ENCODE measurements around the gene BIN1. TPM values are rescaled to one million over a fixed set of nuclear protein-coding genes. Genes with fewer than 3 reads are reported as not detected.

The BIN1 gene
- total RNA-seq, 2 donors from 2014 or later, result 132 to 133 TPM

DNA sequence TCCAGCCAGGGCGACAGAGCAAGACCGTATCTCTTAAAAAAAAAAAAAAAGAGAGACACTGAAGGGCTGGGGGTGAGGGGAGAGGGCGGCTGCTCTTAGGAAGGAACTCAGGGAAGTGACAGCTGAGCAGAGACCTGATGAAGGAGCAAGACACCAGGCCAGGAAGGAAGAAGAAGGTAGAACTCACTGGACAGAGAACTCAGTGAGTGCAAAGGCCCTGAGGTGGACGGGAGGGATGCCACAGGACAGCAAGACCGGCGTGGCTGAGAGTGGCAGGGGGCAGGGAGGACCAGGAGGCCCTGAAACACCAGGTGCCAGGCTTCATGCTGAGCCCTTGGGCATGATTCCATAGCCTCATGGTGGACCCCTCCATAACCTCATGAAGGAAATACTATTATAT is 18.2 kb downstream of the BIN1 start:
- H3K4me3 Mint-ChIP-seq, result no peak overlapping the region
- H3K4me1 Mint-ChIP-seq, result peaks cover 15% of the 10 kb centered on the region
- peaks cover 12% of the 10 kb centered on the region for H3K27me3 Mint-ChIP-seq
- H3K27ac Mint-ChIP-seq, result no peak overlapping the region
- no peaks in the 10 kb centered on the region for H3K9me3 ChIP-seq (ENCODE audit: control insufficient read depth, low read length, poor library complexity, severe bottlenecking)
- no peaks in the 10 kb centered on the region for H3K36me3 Mint-ChIP-seq (ENCODE audit: low read depth)
- ATAC-seq (no peak), DNase-seq (no peak)

DNA sequence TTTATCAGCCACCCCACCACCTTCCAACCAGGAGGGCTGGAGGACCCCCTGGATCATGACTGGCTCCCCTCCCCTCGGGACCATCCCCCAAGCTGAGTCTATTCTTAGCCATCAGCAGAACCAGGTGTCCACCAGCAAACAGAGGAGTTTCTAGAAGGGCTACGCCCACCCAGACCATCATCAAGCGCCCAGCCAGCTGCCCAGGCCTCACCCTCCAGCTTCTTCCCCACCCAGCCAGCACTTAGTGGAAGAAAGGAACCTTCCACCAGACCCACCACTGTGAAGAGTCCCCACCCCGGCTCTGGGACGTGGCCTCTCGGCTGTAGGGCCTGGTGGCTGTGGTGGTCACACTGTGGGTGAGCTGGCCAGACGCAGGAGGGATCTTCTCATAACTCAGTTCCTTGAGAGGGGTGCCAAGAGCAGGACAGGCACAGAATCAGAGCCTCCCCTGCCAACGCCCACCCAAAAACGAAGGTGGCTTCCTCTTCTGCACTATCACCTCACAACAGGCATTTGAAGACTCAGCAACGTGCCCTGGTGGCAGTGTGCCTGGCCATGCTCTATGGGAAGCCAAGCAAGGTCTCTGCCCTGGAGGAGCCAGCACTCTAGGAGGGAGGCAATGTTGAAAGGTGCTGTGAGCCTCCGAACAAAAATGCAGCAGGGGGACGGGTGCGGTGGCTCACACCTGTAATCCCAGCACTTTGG is 19.0 kb downstream of the BIN1 start:
- H3K36me3 Mint-ChIP-seq (ENCODE audit: low read depth), result no peaks in the 10 kb centered on the region
- peak overlapping the region; percentile 24 for H3K27ac Mint-ChIP-seq
- H3K4me1 Mint-ChIP-seq, result peaks cover 20% of the 10 kb centered on the region
- H3K4me3 Mint-ChIP-seq, result no peak overlapping the region
- DNase-seq, result no peak
- no peaks in the 10 kb centered on the region for H3K9me3 ChIP-seq (ENCODE audit: control insufficient read depth, low read length, poor library complexity, severe bottlenecking)
- peaks cover 6% of the 10 kb centered on the region for H3K27me3 Mint-ChIP-seq
- no peak for ATAC-seq

DNA sequence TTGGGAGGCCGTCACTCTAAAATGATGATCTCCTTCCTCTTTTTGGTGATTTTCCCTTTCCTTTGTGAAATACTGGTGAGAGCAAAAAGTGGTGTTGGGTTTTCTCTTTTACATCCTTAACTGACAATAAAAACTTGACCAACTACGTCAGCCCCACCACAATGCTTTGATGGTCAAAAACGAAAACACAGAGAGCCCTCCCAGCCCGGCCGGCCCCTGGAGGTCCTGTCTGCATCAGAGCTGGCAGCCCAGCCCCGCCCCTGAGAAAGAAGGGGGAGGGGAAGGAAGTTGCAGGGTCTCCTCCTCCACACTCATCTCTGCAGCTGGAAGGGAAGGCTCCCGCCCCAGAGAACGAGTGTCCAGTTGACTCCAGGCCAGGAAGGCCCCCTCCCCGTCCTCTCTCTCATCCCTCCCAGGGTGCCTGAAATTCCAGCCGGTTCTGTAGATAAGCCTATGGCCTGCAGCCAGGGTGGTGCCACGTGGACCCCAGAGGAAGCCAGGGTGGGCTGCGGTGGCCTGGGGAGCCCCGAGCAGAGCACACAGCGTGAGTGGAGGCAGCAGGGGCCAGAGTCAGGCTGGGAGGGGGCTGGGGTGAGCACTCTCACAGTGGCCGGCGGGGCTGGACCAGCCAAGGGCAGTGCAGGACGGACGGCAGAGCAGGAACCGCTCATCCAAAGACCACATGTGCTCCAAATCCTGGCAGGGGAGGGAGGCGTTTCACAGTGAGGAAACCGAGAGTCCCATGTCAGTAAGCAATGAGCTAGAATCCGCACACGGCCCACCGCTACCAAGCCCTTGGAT is 19.8 kb downstream of the BIN1 start:
- no peak for ATAC-seq
- peak overlapping the region; percentile 36 for H3K4me3 Mint-ChIP-seq
- DNase-seq, result no peak
- H3K27ac Mint-ChIP-seq, result peak overlapping the region; percentile 82
- H3K9me3 ChIP-seq (ENCODE audit: control insufficient read depth, low read length, poor library complexity, severe bottlenecking), result no peaks in the 10 kb centered on the region
- no peaks in the 10 kb centered on the region for H3K36me3 Mint-ChIP-seq (ENCODE audit: low read depth)
- H3K4me1 Mint-ChIP-seq, result peaks cover 27% of the 10 kb centered on the region
- H3K27me3 Mint-ChIP-seq, result peaks cover 6% of the 10 kb centered on the region

DNA sequence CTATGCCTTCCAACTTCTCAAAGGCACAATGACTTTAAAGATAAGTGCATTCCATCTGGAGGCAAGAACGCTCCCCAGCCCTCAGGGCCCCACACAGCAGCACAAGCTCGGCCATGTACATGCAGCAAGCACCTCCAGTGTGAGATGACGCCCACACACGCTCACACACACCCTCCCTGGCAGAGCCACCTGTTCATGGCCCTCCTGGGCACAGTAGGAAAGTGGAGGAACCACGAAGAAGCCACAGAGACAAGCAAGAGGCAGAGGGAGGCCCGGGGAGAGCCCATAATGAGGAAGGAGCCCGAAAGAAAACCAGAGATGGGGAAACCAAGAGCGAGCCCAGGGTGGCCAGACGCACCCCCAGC is 21.7 kb downstream of the BIN1 start:
- Mint-ChIP-seq H3K36me3 (ENCODE audit: low read depth) (peaks cover 2% of the 10 kb centered on the region), H3K4me3 (peak overlapping the region; percentile 66), H3K27ac (peak overlapping the region; percentile 82), H3K27me3 (peaks cover 6% of the 10 kb centered on the region), H3K4me1 (peaks cover 34% of the 10 kb centered on the region)
- no peaks in the 10 kb centered on the region for H3K9me3 ChIP-seq (ENCODE audit: control insufficient read depth, low read length, poor library complexity, severe bottlenecking)
- no peak for ATAC-seq
- no peak for DNase-seq

DNA sequence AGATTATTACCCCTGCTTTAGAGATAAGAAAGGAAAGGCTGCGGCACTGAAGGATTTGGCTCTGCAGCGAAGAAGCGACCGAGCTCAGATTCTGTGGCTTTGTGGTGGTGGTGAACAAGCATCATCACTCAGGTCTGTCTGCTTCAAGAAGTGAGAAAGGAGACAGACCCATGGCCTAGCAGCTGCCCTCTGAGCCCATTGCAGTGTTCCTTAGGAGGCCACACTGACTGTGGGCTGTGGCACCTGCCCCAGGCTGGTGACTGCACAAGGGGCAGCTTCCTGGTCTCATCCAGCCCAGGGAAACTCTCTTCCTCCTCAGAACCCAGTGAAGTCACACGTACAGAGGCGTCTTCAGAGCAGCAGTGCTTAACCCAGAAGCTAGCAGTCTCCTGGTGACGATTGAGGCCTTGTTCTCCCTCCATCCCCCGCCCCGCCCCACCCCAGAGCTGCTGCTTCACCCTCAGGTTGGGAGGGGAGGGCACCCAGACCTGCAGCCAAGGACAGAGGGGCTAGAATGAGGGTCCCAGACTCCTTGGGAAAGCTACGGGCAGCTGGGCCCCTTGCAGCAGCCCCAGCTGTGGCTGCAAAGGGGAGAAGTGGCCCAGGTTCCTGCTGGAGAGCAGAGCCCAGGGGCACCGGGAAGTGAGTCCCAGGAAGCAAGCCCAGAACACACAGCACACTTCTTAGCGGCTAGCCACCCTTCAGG is 22.2 kb downstream of the BIN1 start:
- H3K27ac Mint-ChIP-seq, result peak overlapping the region; percentile 82

DNA sequence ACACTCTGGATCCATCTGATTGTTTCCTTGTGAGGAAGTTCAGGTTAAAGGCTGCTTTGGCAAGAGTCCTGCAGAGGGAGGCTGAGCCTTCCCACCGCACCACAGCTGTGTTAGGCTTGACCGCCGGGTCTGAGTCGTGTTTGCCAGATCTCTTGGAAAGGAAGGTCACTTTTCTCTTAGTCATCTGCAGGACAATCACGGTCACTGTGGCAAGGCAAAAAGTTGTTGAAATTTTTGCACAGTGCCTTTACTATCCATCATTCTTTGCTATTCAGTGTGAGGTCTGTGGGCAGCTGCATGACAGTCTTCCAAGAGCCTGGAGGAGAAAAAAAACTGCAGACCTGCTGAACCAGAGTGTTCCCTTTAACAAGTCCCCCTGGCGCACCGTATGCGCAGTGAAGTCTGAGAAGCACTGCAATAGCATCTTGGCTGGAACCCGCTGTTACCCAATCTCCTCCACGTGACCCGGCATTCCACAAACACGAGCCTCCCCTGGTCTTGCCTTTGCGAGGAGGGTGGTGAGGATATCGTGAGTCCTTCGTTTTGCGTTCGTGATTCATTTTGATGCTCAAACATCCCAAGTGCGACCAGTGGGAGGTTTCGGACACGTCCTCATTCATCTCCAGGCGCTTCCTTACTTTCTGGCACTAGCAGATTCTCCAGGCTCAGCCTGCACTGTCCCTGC is 23.0 kb downstream of the BIN1 start:
- H3K9me3 ChIP-seq (ENCODE audit: control insufficient read depth, low read length, poor library complexity, severe bottlenecking), result no peaks in the 10 kb centered on the region
- H3K4me1 Mint-ChIP-seq, result peaks cover 48% of the 10 kb centered on the region
- H3K27me3 Mint-ChIP-seq, result peaks cover 6% of the 10 kb centered on the region
- peak overlapping the region; percentile 82 for H3K27ac Mint-ChIP-seq
- H3K36me3 Mint-ChIP-seq (ENCODE audit: low read depth), result peaks cover 2% of the 10 kb centered on the region
- no peak for DNase-seq
- H3K4me3 Mint-ChIP-seq, result peak overlapping the region; percentile 77
- no peak for ATAC-seq

More for the DNA sequence above, 22.2 kb downstream of the BIN1 start:
- Mint-ChIP-seq H3K4me3 (peak overlapping the region; percentile 77), H3K27me3 (peaks cover 6% of the 10 kb centered on the region), H3K4me1 (peaks cover 39% of the 10 kb centered on the region), H3K36me3 (ENCODE audit: low read depth) (peaks cover 2% of the 10 kb centered on the region)
- H3K9me3 ChIP-seq (ENCODE audit: control insufficient read depth, low read length, poor library complexity, severe bottlenecking), result no peaks in the 10 kb centered on the region
- ATAC-seq (peak; percentile 25), DNase-seq (no peak)

DNA sequence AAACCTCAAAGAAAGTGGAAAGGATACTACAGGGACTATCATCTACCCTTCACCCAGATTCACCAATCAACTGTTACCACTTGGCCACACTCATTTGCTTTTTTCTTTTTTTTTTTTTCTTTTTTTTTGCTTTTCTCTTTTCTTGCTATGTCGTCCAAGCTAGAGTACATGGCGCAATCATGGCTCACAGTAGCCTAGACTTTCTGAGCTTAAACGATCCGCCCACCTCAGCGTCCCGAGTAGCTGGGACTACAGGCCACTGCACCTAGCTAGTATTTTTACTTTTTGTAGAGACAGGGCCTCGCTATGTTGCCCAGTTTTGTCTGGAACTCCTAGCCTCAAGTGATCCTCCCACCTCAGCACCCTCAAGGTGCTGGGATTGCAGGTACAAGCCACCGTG is 24.0 kb downstream of the BIN1 start:
- Mint-ChIP-seq H3K4me3 (peak overlapping the region; percentile 71), H3K36me3 (ENCODE audit: low read depth) (peaks cover 2% of the 10 kb centered on the region), H3K4me1 (peaks cover 51% of the 10 kb centered on the region), H3K27me3 (no peaks in the 10 kb centered on the region), H3K27ac (peak overlapping the region; percentile 94)
- H3K9me3 ChIP-seq (ENCODE audit: control insufficient read depth, low read length, poor library complexity, severe bottlenecking), result no peaks in the 10 kb centered on the region
- no peak for DNase-seq
- no peak for ATAC-seq

DNA sequence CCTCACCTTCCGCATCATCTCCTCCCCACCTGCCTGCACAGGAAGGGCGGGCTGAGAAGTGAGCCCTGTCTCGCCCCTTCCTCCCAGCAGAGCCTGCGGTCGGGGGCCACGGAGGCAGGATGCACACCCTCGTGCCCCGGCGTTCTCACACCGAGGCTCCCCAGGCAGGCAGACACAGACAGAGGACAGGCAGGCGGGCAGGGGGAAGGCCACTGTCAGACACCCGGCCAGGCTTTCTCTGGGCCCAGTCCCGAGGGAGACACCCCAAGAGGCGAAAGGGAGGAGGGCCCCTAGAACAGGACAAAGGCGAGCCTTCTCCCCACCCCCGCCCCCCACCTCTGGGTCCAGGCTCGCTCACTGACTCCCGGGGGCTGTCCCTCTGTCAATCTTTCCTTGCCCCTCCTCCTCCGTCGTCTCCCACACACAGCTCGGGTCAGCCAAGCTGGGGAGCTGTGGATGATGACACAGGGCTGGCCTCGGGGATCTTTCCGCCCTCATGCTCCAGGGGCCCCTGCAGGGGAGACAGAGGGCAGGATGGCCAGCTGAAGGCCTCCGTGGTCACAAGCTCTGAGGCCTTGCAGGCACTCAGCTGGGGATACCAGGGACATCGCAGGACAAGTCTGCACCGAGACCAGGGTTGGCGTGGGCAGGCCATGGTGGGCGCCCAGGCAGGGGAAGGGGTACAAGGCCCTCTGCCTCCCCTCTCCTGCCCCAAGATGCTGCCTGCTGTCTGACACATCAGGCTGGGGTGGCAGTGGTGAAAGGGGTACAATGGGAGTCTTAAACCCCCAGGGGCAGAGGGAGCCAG is 24.9 kb downstream of the BIN1 start:
- H3K36me3 Mint-ChIP-seq (ENCODE audit: low read depth), result peaks cover 2% of the 10 kb centered on the region

DNA sequence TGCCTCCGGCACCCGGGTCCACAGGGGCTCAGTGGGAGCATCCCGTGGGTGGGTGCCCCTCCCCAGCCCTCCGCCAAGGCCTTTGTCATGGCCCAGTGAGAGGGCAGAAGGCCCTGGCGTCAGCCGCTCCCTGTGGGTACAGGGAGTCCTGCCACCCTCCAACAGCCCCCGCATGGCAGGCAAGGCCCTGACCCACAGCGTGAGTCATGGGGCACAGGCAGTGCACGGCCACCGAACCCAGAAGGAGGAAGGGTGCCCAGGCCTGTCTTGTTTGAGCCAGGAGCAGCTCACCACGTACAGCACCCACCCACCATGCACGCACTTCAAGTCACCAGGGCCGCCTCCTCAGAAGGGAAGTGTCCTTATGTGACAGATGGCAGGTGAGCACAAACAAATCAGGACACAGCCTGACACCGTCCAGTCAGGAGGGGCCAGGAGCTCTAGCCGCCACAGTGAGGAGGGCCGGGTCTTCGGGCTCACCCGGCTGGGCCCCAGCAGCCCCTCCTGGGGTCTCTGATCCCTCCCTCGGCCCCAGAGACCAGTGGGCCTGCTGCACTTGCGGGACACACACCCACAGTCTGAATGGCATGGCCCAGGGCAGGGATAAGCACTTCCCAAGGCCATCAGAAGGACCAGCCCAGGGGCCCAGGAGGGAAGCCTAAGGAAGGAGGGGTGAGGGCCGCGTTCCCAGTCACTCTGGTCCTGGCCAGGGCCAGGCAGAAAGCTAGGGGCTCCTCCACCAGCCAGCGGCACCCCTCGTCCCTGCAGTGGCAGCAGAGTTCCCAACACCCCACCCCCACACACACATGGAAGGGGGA is 25.8 kb downstream of the BIN1 start:
- peaks cover 61% of the 10 kb centered on the region for H3K4me1 Mint-ChIP-seq
- H3K9me3 ChIP-seq (ENCODE audit: control insufficient read depth, low read length, poor library complexity, severe bottlenecking), result no peaks in the 10 kb centered on the region

More for the DNA sequence above, 24.9 kb downstream of the BIN1 start:
- Mint-ChIP-seq H3K4me1 (peaks cover 58% of the 10 kb centered on the region), H3K4me3 (peak overlapping the region; percentile 93), H3K27ac (peak overlapping the region; percentile 94), H3K27me3 (no peaks in the 10 kb centered on the region)
- peak; percentile 58 to 70 (median 61) for DNase-seq
- ATAC-seq, result peak; percentile 86
- H3K9me3 ChIP-seq (ENCODE audit: control insufficient read depth, low read length, poor library complexity, severe bottlenecking), result no peaks in the 10 kb centered on the region

DNA sequence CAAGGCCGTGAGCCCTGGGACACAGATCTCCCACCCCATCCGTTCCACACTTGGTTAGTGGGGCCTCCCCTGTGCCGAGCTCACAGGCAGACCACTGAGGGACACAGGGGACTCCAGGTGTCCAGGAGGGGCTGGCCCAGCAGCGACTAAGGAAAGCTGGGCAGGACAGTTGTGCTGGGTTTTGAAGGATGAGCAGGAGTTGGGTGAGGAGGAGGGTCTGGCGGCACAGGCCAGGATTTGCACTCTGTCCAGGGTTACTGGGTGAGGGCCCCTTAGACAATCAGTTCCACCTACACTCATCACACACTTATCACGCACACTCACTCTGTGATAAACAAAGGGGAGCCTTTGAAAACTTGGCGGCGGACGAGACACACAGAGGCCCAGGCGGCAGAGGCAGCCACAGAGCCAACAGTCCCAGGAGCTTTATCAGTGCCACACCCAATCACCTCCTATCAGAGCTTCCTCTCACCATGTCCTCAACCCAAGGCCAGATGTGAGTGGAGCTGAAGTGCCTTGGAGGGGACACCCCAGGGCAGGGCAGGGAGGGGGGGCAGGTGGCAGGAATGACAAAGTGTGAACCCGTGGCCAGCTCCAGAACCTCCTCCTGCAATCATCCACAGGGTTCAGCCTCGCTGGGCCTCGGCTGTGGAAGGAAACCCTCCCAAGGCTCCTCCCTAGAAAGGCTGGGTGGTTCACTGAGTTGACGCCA is 26.6 kb downstream of the BIN1 start:
- Mint-ChIP-seq H3K4me3 (peak overlapping the region; percentile 93), H3K27me3 (no peaks in the 10 kb centered on the region)

More for the DNA sequence above, 25.8 kb downstream of the BIN1 start:
- Mint-ChIP-seq H3K27ac (peak overlapping the region; percentile 94), H3K4me3 (peak overlapping the region; percentile 93), H3K36me3 (ENCODE audit: low read depth) (peaks cover 3% of the 10 kb centered on the region), H3K27me3 (no peaks in the 10 kb centered on the region)
- peak; percentile 55 for ATAC-seq
- peak in 2 of 3 donors; percentile 19 to 27 for DNase-seq

DNA sequence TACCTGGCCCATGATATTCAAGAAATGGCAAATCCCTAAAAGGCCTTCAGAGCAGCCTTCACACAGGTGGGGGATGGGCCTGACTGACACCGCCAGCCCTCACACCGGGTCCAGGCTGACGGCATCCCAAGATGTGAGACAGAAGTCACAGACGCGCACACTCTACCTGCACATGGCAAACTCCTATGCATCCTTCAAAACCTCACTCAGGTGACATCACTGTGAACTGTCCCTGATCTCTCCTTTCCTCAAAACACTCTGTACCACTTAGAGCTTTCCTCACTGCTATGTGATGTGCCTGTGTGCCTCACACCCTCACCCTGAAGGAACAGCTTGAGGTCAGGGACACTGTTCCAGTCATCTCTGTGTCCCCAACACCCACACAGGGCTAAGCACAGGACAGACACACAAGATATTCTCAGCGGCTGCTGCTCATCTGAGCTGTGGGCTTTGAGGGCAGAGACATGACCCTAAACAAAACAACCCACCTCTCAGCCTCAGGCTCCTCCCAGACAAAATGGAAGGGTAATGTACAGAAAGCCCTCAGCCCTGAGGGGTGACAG is 27.5 kb downstream of the BIN1 start:
- H3K4me1 Mint-ChIP-seq, result peaks cover 59% of the 10 kb centered on the region
- DNase-seq, result no peak
- peak overlapping the region; percentile 94 for H3K27ac Mint-ChIP-seq
- peaks cover 3% of the 10 kb centered on the region for H3K36me3 Mint-ChIP-seq (ENCODE audit: low read depth)
- H3K27me3 Mint-ChIP-seq, result no peaks in the 10 kb centered on the region
- H3K9me3 ChIP-seq (ENCODE audit: control insufficient read depth, low read length, poor library complexity, severe bottlenecking), result no peaks in the 10 kb centered on the region
- ATAC-seq, result no peak
- H3K4me3 Mint-ChIP-seq, result peak overlapping the region; percentile 93

More for the DNA sequence above, 26.6 kb downstream of the BIN1 start:
- DNase-seq (peak in 1 of 3 donors; percentile 16), ATAC-seq (peak; percentile 32)
- Mint-ChIP-seq H3K4me1 (peaks cover 61% of the 10 kb centered on the region), H3K27ac (peak overlapping the region; percentile 94), H3K36me3 (ENCODE audit: low read depth) (peaks cover 3% of the 10 kb centered on the region)
- no peaks in the 10 kb centered on the region for H3K9me3 ChIP-seq (ENCODE audit: control insufficient read depth, low read length, poor library complexity, severe bottlenecking)
